ENCODE data around the gene GJD2. TPM values are rescaled to one million over a fixed set of nuclear protein-coding genes. Genes with fewer than 3 reads are reported as not detected.

The GJD2 gene
- total and polyA plus RNA-seq, 4 donors = not detected

DNA sequence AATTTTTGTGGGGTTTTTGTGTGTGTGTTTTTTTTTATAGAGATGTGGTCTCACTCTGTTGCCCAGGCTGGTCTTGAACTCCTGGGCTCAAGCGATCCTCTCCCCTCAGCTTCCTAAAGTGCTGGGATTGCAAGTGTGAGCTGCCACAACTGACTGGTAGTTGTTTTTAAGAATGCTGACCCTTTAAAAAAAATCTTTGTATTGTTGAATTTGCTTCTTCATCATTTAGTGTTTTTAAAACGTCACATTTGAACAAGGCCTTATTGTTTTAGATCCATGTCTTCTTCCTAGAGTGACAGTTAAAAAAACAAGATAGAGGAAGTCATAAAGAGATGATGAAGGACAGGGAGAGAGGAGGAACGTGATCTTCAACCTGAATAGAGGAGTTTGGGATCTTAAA is 24.1 kb downstream of the GJD2 start:
- Histone ChIP-seq H3K9ac (ENCODE audit: low read depth in 1 of 2, low read length in 2 of 2) (no peak overlapping the region), H3K27me3 (ENCODE audit: control insufficient read depth in 4 of 4, insufficient read depth in 4 of 4, low read length in 3 of 4) (peaks cover 0 to 2% (median 0%) of the 10 kb centered on the region in 4 donors), H3K36me3 (ENCODE audit: control insufficient read depth in 4 of 4, insufficient read depth in 3 of 4, low read depth in 1 of 4, low read length in 3 of 4) (no peaks in the 10 kb centered on the region), H3K9me3 (ENCODE audit: control insufficient read depth in 4 of 4, low read length in 3 of 4) (no peaks in the 10 kb centered on the region), H3K4me1 (ENCODE audit: control insufficient read depth in 4 of 4, insufficient read depth in 4 of 4, low read length in 3 of 4) (no peaks in the 10 kb centered on the region), H3K4me3 (ENCODE audit: low read depth in 1 of 3, low read length in 3 of 3) (no peak overlapping the region), H3K27ac (ENCODE audit: low read depth in 1 of 2, low read length in 2 of 2) (no peak overlapping the region)
- DNase-seq (ENCODE audit: low spot score) = no peak
- TF ChIP-seq HNF4A (conservative IDR thresholded peaks at IDR 0.05) (no peak), RXRA (IDR thresholded peaks at IDR 0.05) (no peak), SP1 (IDR thresholded peaks at IDR 0.05) (no peak), EGR1 (IDR thresholded peaks at IDR 0.05; ENCODE audit: low read depth in 2 of 2) (no peak), RAD21 (IDR thresholded peaks at IDR 0.05) (no peak), YY1 (IDR thresholded peaks at IDR 0.05) (no peak), FOXA1 (IDR thresholded peaks at IDR 0.05) (no peak), FOXA2 (IDR thresholded peaks at IDR 0.05) (no peak), JUND (IDR thresholded peaks at IDR 0.05) (no peak)
- TF ChIP-seq, protein P1, sequence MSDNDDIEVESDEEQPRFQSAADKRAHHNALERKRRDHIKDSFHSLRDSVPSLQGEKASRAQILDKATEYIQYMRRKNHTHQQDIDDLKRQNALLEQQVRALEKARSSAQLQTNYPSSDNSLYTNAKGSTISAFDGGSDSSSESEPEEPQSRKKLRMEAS (IDR thresholded peaks at IDR 0.05) = no peak
- TF ChIP-seq, protein P2, sequence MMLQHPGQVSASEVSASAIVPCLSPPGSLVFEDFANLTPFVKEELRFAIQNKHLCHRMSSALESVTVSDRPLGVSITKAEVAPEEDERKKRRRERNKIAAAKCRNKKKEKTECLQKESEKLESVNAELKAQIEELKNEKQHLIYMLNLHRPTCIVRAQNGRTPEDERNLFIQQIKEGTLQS (IDR thresholded peaks at IDR 0.05) = no peak
- TF ChIP-seq, protein P3, sequence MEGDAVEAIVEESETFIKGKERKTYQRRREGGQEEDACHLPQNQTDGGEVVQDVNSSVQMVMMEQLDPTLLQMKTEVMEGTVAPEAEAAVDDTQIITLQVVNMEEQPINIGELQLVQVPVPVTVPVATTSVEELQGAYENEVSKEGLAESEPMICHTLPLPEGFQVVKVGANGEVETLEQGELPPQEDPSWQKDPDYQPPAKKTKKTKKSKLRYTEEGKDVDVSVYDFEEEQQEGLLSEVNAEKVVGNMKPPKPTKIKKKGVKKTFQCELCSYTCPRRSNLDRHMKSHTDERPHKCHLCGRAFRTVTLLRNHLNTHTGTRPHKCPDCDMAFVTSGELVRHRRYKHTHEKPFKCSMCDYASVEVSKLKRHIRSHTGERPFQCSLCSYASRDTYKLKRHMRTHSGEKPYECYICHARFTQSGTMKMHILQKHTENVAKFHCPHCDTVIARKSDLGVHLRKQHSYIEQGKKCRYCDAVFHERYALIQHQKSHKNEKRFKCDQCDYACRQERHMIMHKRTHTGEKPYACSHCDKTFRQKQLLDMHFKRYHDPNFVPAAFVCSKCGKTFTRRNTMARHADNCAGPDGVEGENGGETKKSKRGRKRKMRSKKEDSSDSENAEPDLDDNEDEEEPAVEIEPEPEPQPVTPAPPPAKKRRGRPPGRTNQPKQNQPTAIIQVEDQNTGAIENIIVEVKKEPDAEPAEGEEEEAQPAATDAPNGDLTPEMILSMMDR (IDR thresholded peaks at IDR 0.05; ENCODE audit: low read depth, low read length, missing input control) = no peak
- TF ChIP-seq, protein P4, sequence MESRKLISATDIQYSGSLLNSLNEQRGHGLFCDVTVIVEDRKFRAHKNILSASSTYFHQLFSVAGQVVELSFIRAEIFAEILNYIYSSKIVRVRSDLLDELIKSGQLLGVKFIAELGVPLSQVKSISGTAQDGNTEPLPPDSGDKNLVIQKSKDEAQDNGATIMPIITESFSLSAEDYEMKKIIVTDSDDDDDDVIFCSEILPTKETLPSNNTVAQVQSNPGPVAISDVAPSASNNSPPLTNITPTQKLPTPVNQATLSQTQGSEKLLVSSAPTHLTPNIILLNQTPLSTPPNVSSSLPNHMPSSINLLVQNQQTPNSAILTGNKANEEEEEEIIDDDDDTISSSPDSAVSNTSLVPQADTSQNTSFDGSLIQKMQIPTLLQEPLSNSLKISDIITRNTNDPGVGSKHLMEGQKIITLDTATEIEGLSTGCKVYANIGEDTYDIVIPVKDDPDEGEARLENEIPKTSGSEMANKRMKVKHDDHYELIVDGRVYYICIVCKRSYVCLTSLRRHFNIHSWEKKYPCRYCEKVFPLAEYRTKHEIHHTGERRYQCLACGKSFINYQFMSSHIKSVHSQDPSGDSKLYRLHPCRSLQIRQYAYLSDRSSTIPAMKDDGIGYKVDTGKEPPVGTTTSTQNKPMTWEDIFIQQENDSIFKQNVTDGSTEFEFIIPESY (IDR thresholded peaks at IDR 0.05) = no peak
- TF ChIP-seq, protein P5, sequence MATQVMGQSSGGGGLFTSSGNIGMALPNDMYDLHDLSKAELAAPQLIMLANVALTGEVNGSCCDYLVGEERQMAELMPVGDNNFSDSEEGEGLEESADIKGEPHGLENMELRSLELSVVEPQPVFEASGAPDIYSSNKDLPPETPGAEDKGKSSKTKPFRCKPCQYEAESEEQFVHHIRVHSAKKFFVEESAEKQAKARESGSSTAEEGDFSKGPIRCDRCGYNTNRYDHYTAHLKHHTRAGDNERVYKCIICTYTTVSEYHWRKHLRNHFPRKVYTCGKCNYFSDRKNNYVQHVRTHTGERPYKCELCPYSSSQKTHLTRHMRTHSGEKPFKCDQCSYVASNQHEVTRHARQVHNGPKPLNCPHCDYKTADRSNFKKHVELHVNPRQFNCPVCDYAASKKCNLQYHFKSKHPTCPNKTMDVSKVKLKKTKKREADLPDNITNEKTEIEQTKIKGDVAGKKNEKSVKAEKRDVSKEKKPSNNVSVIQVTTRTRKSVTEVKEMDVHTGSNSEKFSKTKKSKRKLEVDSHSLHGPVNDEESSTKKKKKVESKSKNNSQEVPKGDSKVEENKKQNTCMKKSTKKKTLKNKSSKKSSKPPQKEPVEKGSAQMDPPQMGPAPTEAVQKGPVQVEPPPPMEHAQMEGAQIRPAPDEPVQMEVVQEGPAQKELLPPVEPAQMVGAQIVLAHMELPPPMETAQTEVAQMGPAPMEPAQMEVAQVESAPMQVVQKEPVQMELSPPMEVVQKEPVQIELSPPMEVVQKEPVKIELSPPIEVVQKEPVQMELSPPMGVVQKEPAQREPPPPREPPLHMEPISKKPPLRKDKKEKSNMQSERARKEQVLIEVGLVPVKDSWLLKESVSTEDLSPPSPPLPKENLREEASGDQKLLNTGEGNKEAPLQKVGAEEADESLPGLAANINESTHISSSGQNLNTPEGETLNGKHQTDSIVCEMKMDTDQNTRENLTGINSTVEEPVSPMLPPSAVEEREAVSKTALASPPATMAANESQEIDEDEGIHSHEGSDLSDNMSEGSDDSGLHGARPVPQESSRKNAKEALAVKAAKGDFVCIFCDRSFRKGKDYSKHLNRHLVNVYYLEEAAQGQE (IDR thresholded peaks at IDR 0.05) = no peak
- WGBS = 63% methylated on average over 3 of the region's 3 CpGs

DNA sequence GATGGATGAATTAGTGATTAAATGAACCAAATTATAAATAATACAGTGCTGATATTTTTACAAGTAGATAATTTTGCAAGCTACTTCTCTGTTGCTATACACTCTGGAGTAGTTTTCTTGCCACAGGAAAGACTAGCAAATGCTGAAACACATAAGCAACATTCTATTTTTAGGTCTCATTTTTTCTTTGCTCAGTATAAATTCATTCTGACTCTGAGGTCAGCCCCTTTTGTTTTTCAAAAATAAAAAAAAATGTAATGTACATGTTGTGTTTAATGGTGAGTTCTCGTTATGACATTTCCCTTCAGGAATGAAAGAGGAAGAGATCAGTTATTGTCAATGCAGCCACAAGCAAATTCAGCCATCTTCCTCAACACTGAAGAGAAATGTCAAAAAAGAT is 24.9 kb downstream of the GJD2 start:
- TF ChIP-seq JUND (IDR thresholded peaks at IDR 0.05) = no peak
- no peak for TF ChIP-seq TAF1 (conservative IDR thresholded peaks at IDR 0.05)
- TF ChIP-seq SP1 (IDR thresholded peaks at IDR 0.05) = no peak
- TF ChIP-seq, protein P2 (IDR thresholded peaks at IDR 0.05) = no peak
- no peak overlapping the region for H3K9ac ChIP-seq (ENCODE audit: low read depth in 1 of 2, low read length in 2 of 2)
- H3K36me3 ChIP-seq (ENCODE audit: control insufficient read depth in 4 of 4, insufficient read depth in 3 of 4, low read depth in 1 of 4, low read length in 3 of 4) = no peaks in the 10 kb centered on the region
- no peaks in the 10 kb centered on the region for H3K9me3 ChIP-seq (ENCODE audit: control insufficient read depth in 4 of 4, low read length in 3 of 4)
- H3K27ac ChIP-seq (ENCODE audit: low read depth in 1 of 2, low read length in 2 of 2) = no peak overlapping the region
- no peak for DNase-seq (ENCODE audit: low spot score)
- peaks cover 0 to 2% (median 0%) of the 10 kb centered on the region in 4 donors for H3K27me3 ChIP-seq (ENCODE audit: control insufficient read depth in 4 of 4, insufficient read depth in 4 of 4, low read length in 3 of 4)
- H3K4me1 ChIP-seq (ENCODE audit: control insufficient read depth in 4 of 4, insufficient read depth in 4 of 4, low read length in 3 of 4) = no peaks in the 10 kb centered on the region
- WGBS = 36% methylated on average over 1 of the region's 1 CpG
- H3K4me3 ChIP-seq (ENCODE audit: low read depth in 1 of 3, low read length in 3 of 3) = no peak overlapping the region
